HG03521 (cell line): ENCODE results near the gene MTFMT.
"Not testable (repeated sequence)": the region's sequence is repeated elsewhere in the genome, so short reads cannot be mapped to it uniquely, and the experiment has no call there.

Experiments
- ATAC-seq: cut with Tn5 transposase; IDR thresholded peaks from one replicate; pipeline ENCODE4 v1.9.1; 2021; ENCODE audit warnings: mild to moderate bottlenecking, moderate library complexity; ENCODE audit not compliant: unreplicated experiment

Gene MTFMT

GRCh38 chr15:65040461-65040860 is 11.0 kb upstream of the MTFMT start:
- no peak for ATAC-seq

- ATAC-seq, result no peak
Observed at GRCh38 chr15:65038836-65039235, 9.4 kb upstream of the MTFMT start.

- ATAC-seq, result no peak
Observed at GRCh38 chr15:65038428-65038827, 9.0 kb upstream of the MTFMT start.

- no peak for ATAC-seq
Observed at GRCh38 chr15:65037309-65037708, 7.9 kb upstream of the MTFMT start.

- no peak for ATAC-seq
Observed at GRCh38 chr15:65034719-65035118, 5.3 kb upstream of the MTFMT start.

- no peak for ATAC-seq
Observed at GRCh38 chr15:65033659-65034269, 4.3 kb upstream of the MTFMT start.

- no peak for ATAC-seq
Observed at GRCh38 chr15:65032801-65033537, 3.5 kb upstream of the MTFMT start.

GRCh38 chr15:65029736-65030208 is 333 bp upstream of the MTFMT start:
- ATAC-seq, result no peak

GRCh38 chr15:65028338-65028737 is 1.1 kb downstream of the MTFMT start:
- no peak for ATAC-seq

- no peak for ATAC-seq
Observed at GRCh38 chr15:65027593-65027992, 1.8 kb downstream of the MTFMT start.

GRCh38 chr15:65026756-65027155 is 2.7 kb downstream of the MTFMT start:
- no peak for ATAC-seq

GRCh38 chr15:65021488-65021887 is 8.0 kb downstream of the MTFMT start:
- no peak for ATAC-seq

- ATAC-seq, result no peak
Observed at GRCh38 chr15:65020419-65020818, 9.0 kb downstream of the MTFMT start.

GRCh38 chr15:65011198-65011597 is 18.2 kb downstream of the MTFMT start:
- not testable (repeated sequence) for ATAC-seq

GRCh38 chr15:65008983-65009382 is 20.5 kb downstream of the MTFMT start:
- ATAC-seq, result no peak

GRCh38 chr15:65006876-65007275 is 22.6 kb downstream of the MTFMT start:
- no peak for ATAC-seq

GRCh38 chr15:65004993-65005392 is 24.4 kb downstream of the MTFMT start:
- ATAC-seq, result no peak

GRCh38 chr15:64997745-64998375 is 31.6 kb downstream of the MTFMT start:
- ATAC-seq, result no peak

- no peak for ATAC-seq
Observed at GRCh38 chr15:64997066-64997465, 32.4 kb downstream of the MTFMT start.

- ATAC-seq, result no peak
Observed at GRCh38 chr15:64993290-64993689, 36.1 kb downstream of the MTFMT start.

GRCh38 chr15:64991536-64992135 is 37.8 kb downstream of the MTFMT start:
- no peak for ATAC-seq

- ATAC-seq, result no peak
Observed at GRCh38 chr15:64990168-64990470, 39.3 kb downstream of the MTFMT start.
